H54 (cell line): ENCODE measurements around the gene EPYC.

Source experiments
- DNase-seq: peaks from one replicate; pipeline ENCODE4 v3.0.0; 2011; ENCODE audit warnings: low spot score, mixed read lengths; ENCODE audit not compliant: insufficient read length
- FAIRE-seq: peaks from 3 replicates; lab custom pipeline; 2011; peaks lifted over from hg19 to GRCh38; lab: Jason Lieb, UNC
- POLR2A ChIP-seq: IDR thresholded peaks from 2 replicates; pipeline ENCODE4 v1.6.1; 2011; ENCODE audit warnings: low read depth, mild to moderate bottlenecking, low read length

Gene EPYC

DNA sequence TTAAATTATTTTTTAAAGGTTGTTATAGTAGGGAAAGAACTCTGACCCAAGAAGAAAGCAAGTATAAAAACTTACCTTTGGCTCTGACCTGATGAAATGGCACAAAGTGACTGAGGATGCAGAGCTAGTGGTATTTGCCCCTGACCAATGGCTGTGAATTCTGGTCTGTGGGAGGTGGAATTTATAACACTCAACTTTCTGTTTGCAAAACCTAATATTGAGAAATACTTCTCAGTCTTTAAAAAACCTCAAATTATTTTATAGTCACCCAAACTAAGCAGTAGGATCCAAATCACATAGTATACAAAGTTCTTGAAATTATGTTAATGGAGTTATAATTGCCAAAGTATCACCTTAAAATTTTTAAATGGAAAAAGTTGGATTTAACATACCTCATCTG, at the start of gene EPYC:
TSS of gene EPYC (minus strand) at position 101 of the 400 bp plus-strand sequence. CDS start 2,407 bp downstream, outside the sequence.
- no peak for DNase-seq
- no peak for TF ChIP-seq POLR2A
- FAIRE-seq: no peak

GRCh38 chr12:91053951-91054715, 49.4 kb upstream of the EPYC start:
- DNase-seq (no peak), FAIRE-seq (no peak)
- TF ChIP-seq POLR2A: no peak

DNA sequence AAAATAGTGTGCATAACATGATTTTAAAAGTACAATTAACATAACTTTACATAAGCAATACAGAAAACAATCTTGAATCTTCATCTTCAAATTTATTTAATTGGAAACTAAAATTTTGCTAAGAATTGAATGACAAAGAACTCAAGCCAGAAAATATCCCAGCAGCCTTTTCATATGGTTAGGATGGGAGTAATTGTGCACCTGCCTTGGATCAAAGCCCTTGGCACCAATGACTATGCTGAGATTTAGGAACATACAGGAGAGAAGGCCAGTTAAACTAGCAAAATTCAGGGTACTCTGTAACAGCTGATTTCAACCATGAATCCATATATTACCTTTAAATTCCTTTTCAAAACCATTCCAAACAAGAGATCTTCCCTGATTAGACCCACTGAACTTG, 47.3 kb upstream of the EPYC start:
- DNase-seq: no peak
- no peak for FAIRE-seq
- no peak for TF ChIP-seq POLR2A

DNA sequence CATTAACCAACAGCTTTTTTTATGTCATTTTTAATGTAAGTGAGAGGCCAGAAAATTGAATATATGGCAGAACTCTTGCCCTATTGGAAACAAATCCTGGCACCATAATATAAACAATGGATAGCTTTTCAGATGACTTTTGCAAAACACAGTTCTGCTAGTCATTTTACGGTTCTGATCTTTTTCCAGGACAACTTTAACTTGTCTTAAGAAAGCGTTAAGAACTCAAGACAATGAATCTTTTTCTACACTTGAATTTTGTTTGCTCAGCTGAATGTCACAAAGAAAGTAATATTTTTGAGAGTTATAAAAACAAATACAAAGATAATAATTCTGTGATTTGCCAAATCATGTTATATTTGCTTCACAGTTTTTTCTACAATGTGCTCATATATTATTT, 39.8 kb upstream of the EPYC start:
- TF ChIP-seq POLR2A: no peak
- FAIRE-seq (no peak), DNase-seq (no peak)

- no peak for FAIRE-seq
- no peak for TF ChIP-seq POLR2A
- DNase-seq: no peak
These were observed 38.6 kb upstream of the EPYC start for GRCh38 chr12:91043408-91043807.

DNA sequence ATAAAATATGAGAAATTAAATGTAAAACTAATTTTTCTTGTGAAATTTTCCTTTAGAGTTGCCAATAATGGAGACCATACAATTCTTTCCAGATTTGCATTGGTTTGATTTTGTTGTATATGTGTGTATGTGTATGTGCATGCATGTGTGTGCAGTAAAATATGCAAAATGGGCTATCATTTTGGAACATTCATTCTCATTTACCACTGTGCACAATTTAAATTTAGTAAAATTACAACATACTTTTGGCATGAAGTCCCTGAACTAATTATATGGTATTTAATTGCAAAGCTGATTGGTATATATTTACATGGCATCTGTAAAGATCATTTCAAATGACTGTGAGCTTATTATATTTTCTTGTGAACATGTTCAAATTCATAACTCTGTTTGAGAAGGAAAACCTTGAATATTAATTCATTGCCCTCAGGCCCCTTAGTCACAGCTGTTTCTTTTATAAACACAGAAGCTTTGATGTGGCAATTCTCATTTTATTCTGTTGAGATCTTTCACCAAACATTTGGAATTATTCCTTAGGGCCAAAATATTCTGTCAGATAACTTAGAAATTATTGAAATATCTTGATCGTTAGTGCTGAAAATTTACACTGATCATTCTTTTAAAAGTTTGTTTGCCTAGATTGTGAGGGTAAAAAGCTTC, 35.5 kb upstream of the EPYC start:
- FAIRE-seq (no peak), DNase-seq (no peak)
- no peak for TF ChIP-seq POLR2A

DNA sequence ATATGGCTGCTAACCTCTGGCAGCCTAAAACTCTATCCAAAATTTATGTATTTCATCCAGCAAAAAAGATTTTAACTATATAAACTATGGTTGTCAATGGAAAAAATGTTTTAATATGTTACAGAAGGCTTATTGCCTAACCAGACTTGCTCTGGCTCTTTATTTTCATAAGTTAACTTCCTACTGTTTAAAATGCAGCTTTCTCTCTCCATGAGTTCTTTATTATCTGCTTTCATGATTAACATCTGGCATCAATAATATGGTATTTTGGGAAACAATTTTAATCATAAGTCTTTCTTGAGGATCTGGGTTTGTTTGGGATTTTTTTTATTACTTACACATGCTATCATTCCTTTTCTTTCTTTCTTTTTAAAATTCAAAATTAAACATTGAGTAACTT, 32.5 kb upstream of the EPYC start:
- FAIRE-seq (no peak), DNase-seq (no peak)
- no peak for TF ChIP-seq POLR2A

DNA sequence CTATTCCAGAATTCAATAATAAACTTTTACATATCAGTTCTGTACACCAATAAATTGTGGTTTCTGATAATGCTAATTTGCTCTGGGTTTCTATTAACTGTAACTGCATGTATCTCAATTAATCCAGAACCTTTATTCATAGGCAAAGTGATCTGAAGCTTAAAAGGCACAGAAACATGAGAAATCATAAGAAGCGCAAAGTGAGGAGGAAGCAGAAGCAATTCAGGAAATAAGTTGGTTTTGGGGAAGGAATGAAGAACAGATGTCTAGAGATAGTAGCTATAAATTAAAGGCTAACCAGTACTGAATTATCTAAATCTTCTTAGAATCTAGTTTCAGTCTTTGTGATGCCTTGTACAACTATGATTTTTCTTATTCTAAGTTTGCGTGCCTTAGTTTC, 28.5 kb upstream of the EPYC start:
- no peak for TF ChIP-seq POLR2A
- FAIRE-seq: no peak
- DNase-seq: no peak

GRCh38 chr12:91023326-91024004, 18.7 kb upstream of the EPYC start:
- peak; percentile 4 for DNase-seq

DNA sequence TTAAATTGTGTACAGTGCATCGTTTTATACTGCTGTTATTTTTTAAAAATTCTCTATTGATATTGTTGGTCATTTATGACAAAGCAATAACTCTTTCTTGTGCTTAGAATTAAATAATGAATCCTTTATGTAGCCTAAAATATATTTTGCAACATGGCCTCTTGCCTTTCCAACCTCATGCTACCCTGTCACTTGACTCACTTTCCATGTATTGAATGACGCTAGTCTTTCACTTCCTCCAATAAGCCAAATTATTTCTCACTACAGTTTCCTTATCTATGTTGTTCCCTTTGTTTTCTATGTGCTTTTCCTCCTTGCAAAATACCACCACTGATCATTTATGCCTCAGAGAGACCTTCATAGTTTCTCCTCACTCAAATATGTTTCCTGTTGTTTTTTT, 16.3 kb upstream of the EPYC start:
- no peak for TF ChIP-seq POLR2A
- no peak for DNase-seq
- peak; percentile 6 for FAIRE-seq

More at GRCh38 chr12:91023326-91024004, 18.7 kb upstream of the EPYC start:
- TF ChIP-seq POLR2A: no peak
- FAIRE-seq: peak; percentile 90

DNA sequence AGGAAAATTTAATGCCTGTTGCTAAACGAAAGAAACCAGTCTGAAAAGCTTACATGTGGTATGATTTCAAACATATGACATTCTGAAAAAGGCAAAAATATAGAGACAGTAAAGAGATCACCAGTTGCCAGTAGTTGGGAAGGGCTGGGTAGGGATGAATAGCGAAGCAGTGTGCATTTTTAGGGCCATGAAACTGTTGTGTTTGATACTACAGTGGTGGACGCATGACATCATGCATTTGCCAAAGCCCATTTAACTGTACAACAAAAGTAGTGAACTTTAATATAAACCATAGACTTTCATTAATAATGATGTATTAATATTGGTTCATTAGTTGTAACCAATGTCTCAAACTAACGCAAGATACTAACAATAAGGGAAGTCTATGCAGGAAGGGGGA, 14.7 kb upstream of the EPYC start:
- FAIRE-seq: no peak

DNA sequence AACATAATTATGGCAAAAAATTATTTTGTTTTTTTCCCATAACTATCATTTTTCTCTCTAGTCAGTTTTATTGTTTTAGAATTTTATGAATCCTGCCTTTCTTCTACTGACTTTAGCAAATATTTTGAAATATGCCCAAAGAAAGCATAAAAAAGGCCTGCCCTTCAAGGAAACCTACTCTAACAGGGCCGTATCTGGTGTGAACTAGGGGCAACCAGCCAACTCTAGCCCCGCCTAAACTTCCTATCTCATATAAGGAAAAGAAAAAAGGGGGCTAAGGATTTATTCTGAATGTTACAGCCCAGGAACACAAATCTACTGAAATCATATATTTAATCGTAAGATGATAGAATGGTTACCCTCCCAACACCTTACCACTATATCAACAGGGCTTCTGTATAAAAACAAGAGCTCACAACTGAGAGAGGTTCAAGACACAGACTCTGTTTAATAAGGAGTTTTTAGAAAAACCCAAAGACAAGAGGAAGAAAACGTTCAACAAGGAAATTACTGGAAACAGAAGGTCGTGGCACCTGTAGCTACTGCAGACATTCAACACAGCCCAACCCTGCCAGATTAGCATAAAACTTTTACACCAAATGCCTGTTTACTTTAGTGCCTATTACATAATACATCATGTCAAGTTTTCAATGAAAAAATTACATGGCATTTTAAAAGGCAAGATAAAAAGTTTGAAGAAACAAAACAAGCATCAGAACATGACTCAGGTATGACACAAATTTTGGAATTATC, 12.9 kb upstream of the EPYC start:
- no peak for DNase-seq
- no peak for FAIRE-seq
- TF ChIP-seq POLR2A: no peak

More for the DNA sequence above, 14.7 kb upstream of the EPYC start:
- TF ChIP-seq POLR2A: no peak
- DNase-seq: no peak

GRCh38 chr12:91017043-91017442, 12.3 kb upstream of the EPYC start:
- no peak for TF ChIP-seq POLR2A
- DNase-seq: no peak
- no peak for FAIRE-seq
